Measurements from ENCODE around the gene GRIN3B.

The GRIN3B gene

GRCh38 chr19:991174-991931 lies 8.9 kb upstream of the GRIN3B start:
- in situ Hi-C loops (cut with HindIII; ENCODE audit: low pct_ligation_motif_present, low sequenced_read_pairs), result no loop called here
- peaks cover 5% of the 10 kb centered on the region for H3K27me3 ChIP-seq (replicated peaks)
- no peak for TF ChIP-seq CTCF (IDR thresholded peaks at IDR 0.05; ENCODE audit: low read depth, low read length, missing control alignments)
- H3K4me3 ChIP-seq (ENCODE audit: low read depth, low read length), result no peak overlapping the region
- H3K27ac ChIP-seq, result no peak overlapping the region
- peak; percentile 22 for DNase-seq
- peaks cover 31% of the 10 kb centered on the region for H3K36me3 ChIP-seq (replicated peaks)

- H3K36me3 ChIP-seq (replicated peaks), result peaks cover 31% of the 10 kb centered on the region
- no peak overlapping the region for H3K27ac ChIP-seq
- in situ Hi-C loops (cut with HindIII; ENCODE audit: low pct_ligation_motif_present, low sequenced_read_pairs), result no loop called here
- H3K4me3 ChIP-seq (ENCODE audit: low read depth, low read length), result no peak overlapping the region
- DNase-seq, result no peak
- peaks cover 13% of the 10 kb centered on the region for H3K27me3 ChIP-seq (replicated peaks)
- no peak for TF ChIP-seq CTCF (IDR thresholded peaks at IDR 0.05; ENCODE audit: low read depth, low read length, missing control alignments)
Measured at GRCh38 chr19:991932-992669, 8.1 kb upstream of the GRIN3B start.

- in situ Hi-C loops (cut with HindIII; ENCODE audit: low pct_ligation_motif_present, low sequenced_read_pairs), result no loop called here
- Histone ChIP-seq H3K27ac (no peak overlapping the region), H3K4me3 (ENCODE audit: low read depth, low read length) (no peak overlapping the region), H3K36me3 (replicated peaks) (peaks cover 31% of the 10 kb centered on the region), H3K27me3 (replicated peaks) (peaks cover 16% of the 10 kb centered on the region)
- DNase-seq, result no peak
- TF ChIP-seq CTCF (IDR thresholded peaks at IDR 0.05; ENCODE audit: low read depth, low read length, missing control alignments), result no peak
Measured at GRCh38 chr19:992670-993055, 7.6 kb upstream of the GRIN3B start.

- Histone ChIP-seq H3K36me3 (replicated peaks) (peaks cover 29% of the 10 kb centered on the region), H3K27me3 (replicated peaks) (peaks cover 22% of the 10 kb centered on the region), H3K27ac (no peak overlapping the region), H3K4me3 (ENCODE audit: low read depth, low read length) (no peak overlapping the region)
- in situ Hi-C loops (cut with HindIII; ENCODE audit: low pct_ligation_motif_present, low sequenced_read_pairs), result no loop called here
- no peak for DNase-seq
- TF ChIP-seq CTCF (IDR thresholded peaks at IDR 0.05; ENCODE audit: low read depth, low read length, missing control alignments), result no peak
Measured at GRCh38 chr19:993361-993830, 6.8 kb upstream of the GRIN3B start.

- Histone ChIP-seq H3K27me3 (replicated peaks) (peaks cover 25% of the 10 kb centered on the region), H3K27ac (no peak overlapping the region), H3K36me3 (replicated peaks) (peaks cover 26% of the 10 kb centered on the region), H3K4me3 (ENCODE audit: low read depth, low read length) (no peak overlapping the region)
- in situ Hi-C loops (cut with HindIII; ENCODE audit: low pct_ligation_motif_present, low sequenced_read_pairs), result no loop called here
- DNase-seq, result no peak
- TF ChIP-seq CTCF (IDR thresholded peaks at IDR 0.05; ENCODE audit: low read depth, low read length, missing control alignments), result no peak
Measured at GRCh38 chr19:993831-994393, 6.3 kb upstream of the GRIN3B start.

Measured in brain microvascular endothelial cell (primary cell).